Common myeloid progenitor, CD34-positive (primary cell): ENCODE data around the gene SLC35E1.

ENCODE experiments used
- CTCF ChIA-PET: fragments of 350-600 bp; sonication (Branson Sonifier 250); formaldehyde crosslinking; loops from one replicate; lab custom pipeline; 2021; ENCODE audit warnings: antibody characterized with exemption; lab: Charles Lee
- POLR2A ChIA-PET: fragments of 350-600 bp; sonication (Branson Sonifier 250); formaldehyde crosslinking; loops from one replicate; lab custom pipeline; 2021; ENCODE audit warnings: antibody characterized with exemption; lab: Charles Lee
- DNase-seq, 3 donors: peaks; one replicate each; pipeline versions ENCODE4 v3.0.0 to v3.0.0-alpha.2; 2013
- H3K27ac ChIP-seq, 2 experiments: 1 replicate in 1 of 2; 2 replicates in 1 of 2; pipeline ENCODE4 v1.7.0; 2013; ENCODE audit warnings: inconsistent platforms in 2 of 2, low read length in 2 of 2, mild to moderate bottlenecking in 2 of 2, low read depth in 1 of 2, moderate library complexity in 1 of 2; ENCODE audit not compliant: severe bottlenecking in 2 of 2, insufficient read depth in 1 of 2, poor library complexity in 1 of 2
- H3K27me3 ChIP-seq, 5 experiments: replicated peaks in 2 of 5; 1 replicate in 3 of 5; 2 replicates in 2 of 5; pipeline versions ENCODE4 v1.6.1 to v1.7.0; 2013; ENCODE audit warnings: low read length in 4 of 5, mild to moderate bottlenecking in 2 of 5, moderate library complexity in 2 of 5, inconsistent platforms in 1 of 5; ENCODE audit not compliant: insufficient read depth in 5 of 5, control insufficient read depth in 4 of 5
- H3K36me3 ChIP-seq, 4 experiments: 1 replicate in 2 of 4; 2 replicates in 2 of 4; pipeline versions ENCODE4 v1.6.1 to v1.7.0; 2013; ENCODE audit warnings: low read length in 3 of 4, control low read depth in 1 of 4, mild to moderate bottlenecking in 1 of 4; ENCODE audit not compliant: control insufficient read depth in 4 of 4, insufficient read depth in 4 of 4
- H3K4me1 ChIP-seq, 4 experiments: 1 replicate in 3 of 4; 2 replicates in 1 of 4; pipeline versions ENCODE4 v1.6.1 to v1.7.1; 2013; ENCODE audit warnings: low read length in 3 of 4, mild to moderate bottlenecking in 3 of 4, control low read depth in 1 of 4, inconsistent platforms in 1 of 4, moderate library complexity in 1 of 4; ENCODE audit not compliant: control insufficient read depth in 4 of 4, insufficient read depth in 4 of 4; ENCODE audit errors: control extremely low read depth in 1 of 4
- H3K4me3 ChIP-seq, 7 experiments: 1 replicate in 4 of 7; 2 replicates in 3 of 7; pipeline versions ENCODE4 v1.5.1 to v1.7.0; 2013; ENCODE audit warnings: mild to moderate bottlenecking in 7 of 7, low read length in 6 of 7, moderate library complexity in 6 of 7, inconsistent platforms in 2 of 7, low read depth in 2 of 7, control low read depth in 1 of 7; ENCODE audit not compliant: insufficient read depth in 4 of 7, control insufficient read depth in 1 of 7; ENCODE audit errors: extremely low read depth in 1 of 7
- H3K9me3 ChIP-seq, 5 experiments: 1 replicate in 4 of 5; 2 replicates in 1 of 5; pipeline versions ENCODE4 v1.6.1 to v1.7.1; 2013; ENCODE audit warnings: low read length in 4 of 5, mild to moderate bottlenecking in 2 of 5, inconsistent platforms in 1 of 5, low read depth in 1 of 5, moderate library complexity in 1 of 5; ENCODE audit not compliant: control insufficient read depth in 4 of 5, insufficient read depth in 2 of 5; ENCODE audit errors: control extremely low read depth in 1 of 5
- WGBS: methylation state at CpG from one replicate; pipeline ENCODE4 v1.1.5; 2013; ENCODE audit not compliant: insufficient coverage; 5-methylcytosine and 5-hydroxymethylcytosine counted together

The SLC35E1 gene

GRCh38 chr19:16608290-16608739 is 36.1 kb upstream of the SLC35E1 start:
- peak in 2 of 3 donors; percentile 43 to 49 for DNase-seq
- Histone ChIP-seq H3K27ac (no peak overlapping the region), H3K9me3 (no peaks in the 10 kb centered on the region), H3K36me3 (peaks cover 0 to 7% (median 0%) of the 10 kb centered on the region in 4 experiments), H3K4me1 (peaks cover 0 to 33% (median 4%) of the 10 kb centered on the region in 4 experiments), H3K27me3 (no peaks in the 10 kb centered on the region), H3K4me3 (no peak overlapping the region)
- 50% methylated on average over 1 of the region's 1 CpG for WGBS
- POLR2A ChIA-PET = interaction anchor here (0.7 kb wide), 1 partner anchor 1859 kb away, joined by 3 read pairs; no protein-coding TSS in a partner anchor
- CTCF ChIA-PET = interaction anchor here (0.8 to 1.1 kb wide), 2 partner anchors 9 to 166 kb away, joined by 3 to 4 read pairs; no protein-coding TSS in a partner anchor

GRCh38 chr19:16607819-16608218 is 35.6 kb upstream of the SLC35E1 start:
- Histone ChIP-seq H3K4me1 (peaks cover 0 to 28% (median 4%) of the 10 kb centered on the region in 4 experiments), H3K27me3 (no peaks in the 10 kb centered on the region), H3K27ac (no peak overlapping the region), H3K9me3 (no peaks in the 10 kb centered on the region), H3K36me3 (peaks cover 0 to 7% (median 0%) of the 10 kb centered on the region in 4 experiments), H3K4me3 (no peak overlapping the region)
- CTCF ChIA-PET = interaction anchor here (0.8 to 1.1 kb wide), 3 partner anchors 10 to 166 kb away, joined by 3 to 4 read pairs (median 3); no protein-coding TSS in a partner anchor
- WGBS = 98% methylated on average over 10 of the region's 12 CpGs
- no peak for DNase-seq
- POLR2A ChIA-PET = interaction anchor here (0.7 kb wide), 1 partner anchor 1859 kb away, joined by 3 read pairs; no protein-coding TSS in a partner anchor

GRCh38 chr19:16605553-16605994 is 33.4 kb upstream of the SLC35E1 start:
- ChIA-PET POLR2A (interaction anchor here (0.6 kb wide), 2 partner anchors 112 to 301 kb away, joined by 3 to 4 read pairs; no protein-coding TSS in a partner anchor), CTCF (interaction anchor here (1.3 to 2.0 kb wide), 2 partner anchors 18 to 21 kb away, joined by 3 to 6 read pairs; no protein-coding TSS in a partner anchor)

GRCh38 chr19:16605115-16605514 is 32.9 kb upstream of the SLC35E1 start:
- ChIA-PET POLR2A (no interaction called here), CTCF (interaction anchor here (1.3 to 2.0 kb wide), 2 partner anchors 17 to 20 kb away, joined by 3 to 6 read pairs; no protein-coding TSS in a partner anchor)
- no peak overlapping the region for H3K27ac ChIP-seq
- no peak overlapping the region for H3K4me3 ChIP-seq
- 93% methylated on average over 3 of the region's 3 CpGs for WGBS
- peaks cover 0 to 2% (median 0%) of the 10 kb centered on the region in 4 experiments for H3K36me3 ChIP-seq
- no peak for DNase-seq
- peaks cover 0 to 27% (median 2%) of the 10 kb centered on the region in 4 experiments for H3K4me1 ChIP-seq
- no peaks in the 10 kb centered on the region for H3K27me3 ChIP-seq
- no peaks in the 10 kb centered on the region for H3K9me3 ChIP-seq

More at GRCh38 chr19:16605553-16605994, 33.4 kb upstream of the SLC35E1 start:
- peaks cover 0 to 27% (median 2%) of the 10 kb centered on the region in 4 experiments for H3K4me1 ChIP-seq
- H3K27ac ChIP-seq = no peak overlapping the region
- no peaks in the 10 kb centered on the region for H3K27me3 ChIP-seq
- 88% methylated on average over 8 of the region's 8 CpGs for WGBS
- H3K36me3 ChIP-seq = peaks cover 0 to 2% (median 0%) of the 10 kb centered on the region in 4 experiments
- no peak for DNase-seq
- no peaks in the 10 kb centered on the region for H3K9me3 ChIP-seq
- no peak overlapping the region for H3K4me3 ChIP-seq

DNA sequence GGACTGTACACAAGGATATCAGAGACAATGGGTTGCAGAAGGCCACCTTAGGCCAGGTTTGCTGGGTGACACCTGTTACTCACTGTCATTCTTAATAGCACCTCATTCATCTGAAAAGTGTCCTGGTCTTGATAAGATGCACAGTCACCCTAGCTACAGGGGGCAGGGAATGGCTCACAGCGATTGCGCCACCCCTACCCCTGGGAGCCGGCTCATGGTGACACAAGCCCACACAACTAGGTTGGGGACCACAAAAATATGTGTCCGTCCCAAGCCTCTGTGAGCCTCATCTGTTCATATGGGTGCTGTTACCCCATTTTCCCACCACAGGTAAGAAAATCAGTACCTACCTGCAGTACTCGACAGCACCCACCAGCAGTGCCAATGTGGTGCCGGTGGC is 32.4 kb upstream of the SLC35E1 start:
- 93% methylated on average over 3 of the region's 6 CpGs for WGBS
- POLR2A ChIA-PET = no interaction called here
- no peak for DNase-seq
- Histone ChIP-seq H3K4me1 (peaks cover 0 to 27% (median 2%) of the 10 kb centered on the region in 4 experiments), H3K9me3 (no peaks in the 10 kb centered on the region), H3K27me3 (no peaks in the 10 kb centered on the region), H3K4me3 (no peak overlapping the region), H3K36me3 (peaks cover 0 to 2% (median 0%) of the 10 kb centered on the region in 4 experiments), H3K27ac (no peak overlapping the region)
- CTCF ChIA-PET = interaction anchor here (0.8 to 2.0 kb wide), 4 partner anchors 9 to 20 kb away, joined by 3 to 6 read pairs (median 4); no protein-coding TSS in a partner anchor

GRCh38 chr19:16603090-16603489 is 30.9 kb upstream of the SLC35E1 start:
- CTCF ChIA-PET = interaction anchor here (1.4 kb wide), 1 partner anchor 11 kb away, joined by 4 read pairs; no protein-coding TSS in a partner anchor
- no peaks in the 10 kb centered on the region for H3K9me3 ChIP-seq
- no peak for DNase-seq
- H3K4me3 ChIP-seq = no peak overlapping the region
- peaks cover 0 to 4% (median 0%) of the 10 kb centered on the region in 4 experiments for H3K36me3 ChIP-seq
- 97% methylated on average over 3 of the region's 3 CpGs for WGBS
- H3K4me1 ChIP-seq = peaks cover 0 to 18% (median under 1%) of the 10 kb centered on the region in 4 experiments
- POLR2A ChIA-PET = no interaction called here
- H3K27me3 ChIP-seq = no peaks in the 10 kb centered on the region
- H3K27ac ChIP-seq = no peak overlapping the region
